HCT116 (cell line): ENCODE data around the gene UBASH3B.

Experiments used
- ATF3 ChIP-seq: IDR thresholded peaks from 2 replicates; pipeline ENCODE4 v1.6.1; 2012
- CBX3 ChIP-seq: IDR thresholded peaks from 2 replicates; pipeline ENCODE4 v1.6.1; 2012; ENCODE audit warnings: low read depth
- CEBPB ChIP-seq: IDR thresholded peaks from 2 replicates; pipeline ENCODE4 v1.6.1; 2012; ENCODE audit warnings: low read depth
- CTCF ChIP-seq, 3 experiments: fragments of 200-600 bp in 1 of 3; sonication (generic) in 1 of 3; IDR thresholded peaks in 2 of 3; conservative IDR thresholded peaks in 1 of 3; 2 replicates each; pipeline ENCODE4 v1.5.1; 2012 to 2017; ENCODE audit warnings: low read depth in 2 of 3, low read length in 2 of 3, antibody characterized with exemption in 1 of 3, borderline replicate concordance in 1 of 3, control low read depth in 1 of 3, mild to moderate bottlenecking in 1 of 3, mixed read lengths in 1 of 3, mixed run types in 1 of 3, moderate library complexity in 1 of 3; ENCODE audit not compliant: insufficient read depth in 1 of 3
- EGR1 ChIP-seq: IDR thresholded peaks from 2 replicates; pipeline ENCODE4 v1.6.1; 2012; ENCODE audit warnings: low read depth
- EZH2phosphoT487 ChIP-seq: fragments of 200-600 bp; IDR thresholded peaks from 2 replicates; pipeline ENCODE4 v1.6.1; 2018; ENCODE audit warnings: antibody characterized with exemption, borderline replicate concordance
- POLR2A ChIP-seq: IDR thresholded peaks from 2 replicates; pipeline ENCODE4 v1.7.0; 2011; ENCODE audit warnings: borderline replicate concordance; ENCODE audit not compliant: insufficient read depth, insufficient read length; ENCODE audit errors: extremely low read depth
- POLR2AphosphoS5 ChIP-seq: IDR thresholded peaks from 2 replicates; pipeline ENCODE4 v1.6.1; 2011; ENCODE audit warnings: mild to moderate bottlenecking, low read depth, low read length, moderate library complexity
- RAD21 ChIP-seq: IDR thresholded peaks from 2 replicates; pipeline ENCODE4 v1.6.1; 2012; ENCODE audit warnings: low read depth, mild to moderate bottlenecking
- TCF7L2 ChIP-seq: IDR thresholded peaks from 2 replicates; pipeline ENCODE4 v1.7.0; 2011; ENCODE audit warnings: borderline replicate concordance, inconsistent platforms; ENCODE audit not compliant: insufficient read depth, insufficient read length; ENCODE audit errors: extremely low read depth

- TF ChIP-seq CTCF (IDR thresholded peaks at IDR 0.05 in 2 of 3, conservative IDR thresholded peaks at IDR 0.05 in 1 of 3; ENCODE audit: borderline replicate concordance in 1 of 3, insufficient read depth in 1 of 3, low read depth in 2 of 3, low read length in 2 of 3) (no peak), POLR2A (no peak), TCF7L2 (no peak), CEBPB (no peak), EGR1 (no peak), POLR2AphosphoS5 (no peak), EZH2phosphoT487 (no peak), ATF3 (no peak), CBX3 (peak; percentile 79; the same call in 1 of the 2 replicates), RAD21 (no peak)
Observed at GRCh38 chr11:122617297-122617696, 38.2 kb upstream of the UBASH3B start.
